Activated CD4-positive, alpha-beta T cell treated with anti-CD3 and anti-CD28 coated beads, Interleukin-2, Interleukin-6, amounts not matched to agents 100 ng/mL and 50 ng/mL, durations not matched to agents 16 hours and 8 hours (primary cell): Measurements from ENCODE around the gene TECTB.
A peak's percentile ranks its signal among the peaks of the same experiment; 100 is the strongest.

Experiments used
- DNase-seq: peaks from one replicate; pipeline ENCODE4 v3.0.0-alpha.2; 2020

TECTB gene

GRCh38 chr10:112313234-112313633 lies 30.0 kb downstream of the TECTB start:
- no peak for DNase-seq

GRCh38 chr10:112313911-112314310 lies 30.7 kb downstream of the TECTB start:
- no peak for DNase-seq

DNA sequence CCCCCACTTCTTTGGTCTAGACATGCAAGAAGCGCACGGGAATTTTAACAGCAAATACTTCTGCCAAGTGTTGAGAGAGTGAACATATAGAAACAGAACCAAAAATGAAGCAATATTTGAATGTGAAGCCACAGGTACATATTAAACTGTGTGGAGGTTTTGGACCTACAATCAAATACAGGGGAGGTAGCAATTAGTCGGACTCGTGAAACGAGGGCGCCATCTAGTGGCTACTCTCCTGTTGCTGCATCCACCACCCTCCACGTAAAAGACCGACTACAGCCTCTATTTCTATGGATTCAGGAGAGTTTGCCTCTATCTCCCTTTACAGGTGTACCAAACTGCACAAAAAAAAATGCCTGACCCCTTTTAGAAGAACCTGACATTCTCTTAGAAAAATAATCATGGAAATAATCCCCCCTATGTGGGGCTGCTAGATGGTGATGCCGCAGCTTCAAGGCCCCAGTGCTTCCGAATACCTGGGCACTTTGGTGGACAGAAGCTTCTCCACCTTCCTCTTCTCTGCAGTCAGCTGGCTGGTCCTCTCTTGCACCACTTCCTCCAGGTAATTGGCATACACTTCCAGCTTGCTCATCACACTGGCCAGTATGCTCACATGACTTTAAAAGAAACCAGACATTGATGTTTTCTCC lies 31.7 kb downstream of the TECTB start:
- DNase-seq, result peak; percentile 79

- no peak for DNase-seq
Observed at GRCh38 chr10:112327678-112328077, 44.5 kb downstream of the TECTB start.

DNA sequence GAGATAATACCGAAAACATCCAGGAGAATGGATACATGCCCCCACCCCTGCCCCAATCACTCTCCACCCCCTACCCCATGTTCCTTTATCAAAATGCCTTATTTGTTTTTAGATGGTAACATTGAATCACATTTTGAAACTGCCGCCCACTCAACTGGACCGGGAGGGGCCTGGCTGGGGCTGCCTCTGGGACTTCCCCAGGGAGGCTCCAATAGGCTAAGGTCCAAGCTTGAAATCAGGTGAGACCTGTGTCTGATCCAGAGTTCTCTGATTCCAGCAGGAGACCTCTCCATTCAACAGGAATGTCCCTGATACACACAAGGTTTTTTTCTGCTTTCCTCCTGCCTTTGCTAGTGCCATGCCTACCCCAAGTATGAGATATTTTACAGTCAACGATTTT lies 47.0 kb downstream of the TECTB start:
- no peak for DNase-seq

GRCh38 chr10:112330607-112331160 lies 47.5 kb downstream of the TECTB start:
- no peak for DNase-seq

DNA sequence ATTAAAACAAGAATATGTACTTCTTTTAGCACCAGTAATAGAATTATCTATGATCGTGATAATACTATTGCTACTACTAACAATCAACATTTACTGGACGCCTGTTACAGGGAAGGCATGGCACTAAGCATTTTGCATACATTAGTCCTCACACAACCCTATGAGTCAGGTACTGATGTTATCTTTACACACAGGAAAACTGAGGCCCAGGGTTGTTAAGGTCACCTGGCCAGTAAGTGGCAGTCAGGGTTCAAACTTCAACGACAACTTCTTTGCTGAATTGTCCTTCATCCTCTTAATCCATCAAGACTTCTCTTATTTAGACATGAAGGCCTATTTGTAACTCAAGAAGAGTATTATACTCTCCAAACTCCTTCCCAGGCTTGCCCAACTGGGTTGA lies 48.8 kb downstream of the TECTB start:
- DNase-seq, result no peak

DNA sequence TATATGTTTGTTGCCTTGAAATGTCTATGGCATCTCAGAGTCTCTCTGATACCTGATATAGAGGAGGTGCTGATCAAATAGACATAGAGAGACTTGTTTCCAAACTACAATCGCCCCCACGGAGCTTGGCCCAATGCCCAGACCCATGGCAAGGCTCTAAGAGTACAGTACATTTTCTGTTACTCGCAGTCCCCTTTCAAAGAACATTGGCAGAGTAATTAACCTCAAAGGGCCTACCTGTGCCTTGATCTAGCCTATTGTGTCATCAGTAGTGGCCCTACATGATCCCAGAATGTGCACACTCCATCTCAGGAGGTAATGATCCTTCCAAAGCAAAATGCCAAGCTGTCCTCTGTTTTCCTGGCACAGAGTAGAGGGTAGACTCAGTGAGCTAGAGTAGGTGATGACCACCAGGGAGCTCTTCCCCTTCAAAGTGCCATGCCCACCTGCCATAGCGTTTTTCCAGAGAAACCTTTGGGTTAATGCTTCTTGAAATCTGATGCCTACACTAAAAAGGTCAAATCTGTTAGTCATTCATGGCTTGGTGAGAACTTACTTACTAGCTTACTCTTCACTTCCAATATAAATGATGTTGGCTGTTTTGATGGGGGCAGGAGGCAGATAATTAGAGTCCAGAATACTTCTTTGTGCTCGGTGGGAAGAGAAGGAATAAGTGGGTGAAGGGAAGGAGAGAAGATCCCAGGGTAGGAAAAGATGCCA lies 49.5 kb downstream of the TECTB start:
- DNase-seq, result no peak

DNA sequence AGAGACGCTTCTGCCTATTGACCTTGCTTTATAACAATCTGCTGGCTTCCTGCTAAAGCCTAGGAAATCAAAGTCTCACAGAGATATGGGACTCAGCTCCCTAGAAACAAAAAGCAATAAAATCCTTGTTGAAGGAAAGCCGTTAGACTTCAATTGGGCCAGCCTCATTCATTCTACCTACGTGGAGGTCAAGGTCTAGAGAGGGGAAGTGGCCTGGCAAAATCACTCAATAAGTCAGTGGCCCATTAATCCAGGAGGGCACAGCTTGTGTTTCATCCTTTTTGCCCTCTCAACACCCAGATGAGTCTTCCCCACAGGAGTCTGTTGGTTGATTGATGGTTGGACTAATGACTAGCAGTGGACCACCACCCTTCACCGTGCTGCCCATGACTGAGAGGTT lies 50.3 kb downstream of the TECTB start:
- DNase-seq, result no peak

DNA sequence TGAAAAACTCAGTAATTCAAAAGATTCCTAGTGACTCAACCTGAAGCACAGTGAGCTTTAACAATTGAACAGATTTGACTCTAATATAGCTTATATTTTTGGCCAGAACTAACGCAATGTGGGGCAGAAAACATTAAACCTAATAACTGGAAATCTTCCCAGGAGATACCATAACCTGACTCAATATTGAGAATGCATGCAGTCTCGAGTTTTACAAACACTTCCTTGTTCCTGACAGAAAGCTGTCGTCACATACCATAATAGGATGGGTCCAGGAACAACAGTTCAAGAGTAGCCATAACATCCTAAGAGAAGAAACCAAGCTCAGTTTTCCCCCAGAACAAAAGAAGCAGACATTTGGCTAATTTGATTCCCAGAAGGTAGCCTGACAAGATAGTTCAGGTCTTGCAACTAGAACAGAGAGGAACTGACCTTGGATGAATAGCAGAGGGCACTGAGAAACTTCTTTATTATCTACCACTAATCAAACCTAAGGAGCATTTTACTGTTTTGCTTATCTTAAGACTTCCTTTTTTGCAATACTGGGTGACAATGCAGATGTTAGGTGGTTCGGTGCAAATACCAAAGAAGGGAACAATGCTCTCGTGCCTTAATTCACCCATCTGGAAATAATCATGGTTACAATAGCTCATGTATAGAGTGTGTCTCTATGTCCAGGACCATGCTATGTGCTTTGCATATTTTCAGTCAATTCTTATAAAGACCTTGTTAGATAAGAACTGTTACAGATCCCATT lies 52.1 kb downstream of the TECTB start:
- DNase-seq, result no peak

- DNase-seq, result no peak
Observed at GRCh38 chr10:112335868-112336265, 52.7 kb downstream of the TECTB start.

GRCh38 chr10:112336556-112337201 lies 53.5 kb downstream of the TECTB start:
- DNase-seq, result no peak

DNA sequence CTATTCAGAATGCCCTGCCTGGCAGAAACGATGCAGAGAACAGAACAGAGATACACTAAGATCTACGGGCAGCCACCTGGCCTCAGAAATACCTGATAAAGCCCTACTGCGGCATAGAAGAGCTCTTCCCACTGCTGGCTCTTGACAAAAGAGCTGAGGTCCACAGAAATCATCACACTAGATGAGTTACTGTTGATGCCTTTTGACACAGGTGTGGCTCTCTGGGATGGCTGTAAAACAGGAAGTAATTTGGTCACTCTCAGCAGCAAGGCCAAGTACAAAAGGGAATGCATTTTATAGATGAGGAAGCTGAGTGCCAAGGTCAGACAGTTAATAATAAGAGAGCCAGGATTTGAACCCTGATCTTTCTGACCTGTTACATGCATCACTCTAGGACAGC lies 55.8 kb downstream of the TECTB start:
- DNase-seq, result no peak

GRCh38 chr10:112340601-112341000 lies 57.4 kb downstream of the TECTB start:
- no peak for DNase-seq

GRCh38 chr10:112343056-112343806 lies 60.0 kb downstream of the TECTB start:
- no peak for DNase-seq

DNA sequence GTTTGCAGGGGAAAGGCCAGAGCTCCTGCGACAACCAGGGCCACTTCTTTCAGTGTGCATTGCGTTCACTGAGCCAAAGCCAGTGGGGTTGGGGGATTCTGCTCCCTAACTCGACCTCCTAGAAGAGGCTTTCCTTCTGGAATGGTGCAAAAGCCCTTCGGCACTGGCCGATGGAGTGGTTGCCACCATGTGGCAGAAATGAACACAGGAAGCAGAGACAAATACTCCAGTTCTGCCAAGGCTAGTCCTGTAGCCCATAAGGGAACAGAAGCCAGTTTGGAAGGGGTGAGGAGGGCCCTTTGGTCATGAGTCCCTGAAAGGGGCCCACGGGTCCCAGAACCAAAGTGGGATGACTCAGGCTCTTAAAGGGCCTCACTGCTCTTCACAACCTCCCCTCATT lies 61.1 kb downstream of the TECTB start:
- DNase-seq, result no peak

- DNase-seq, result no peak
Observed at GRCh38 chr10:112345202-112345601, 62.0 kb downstream of the TECTB start.

DNA sequence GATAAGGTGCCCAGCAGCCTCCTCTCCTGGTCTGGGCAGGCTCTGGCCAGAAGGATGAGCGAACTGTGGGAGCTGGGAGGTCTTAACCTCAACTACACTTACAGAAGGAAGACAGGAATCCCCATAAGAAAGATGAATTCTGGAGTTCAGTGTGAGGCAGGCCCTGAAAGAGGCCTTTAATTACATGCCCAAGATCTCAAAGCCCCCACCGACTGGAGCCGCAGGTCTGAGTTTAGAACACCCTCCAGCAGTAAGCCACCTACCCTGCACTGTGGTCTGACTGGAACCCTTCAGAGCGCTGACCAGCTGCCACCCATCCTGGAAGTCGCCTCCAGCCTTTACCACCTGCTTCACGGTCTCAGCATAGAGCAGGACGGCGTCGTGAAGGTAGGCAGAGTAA lies 62.5 kb downstream of the TECTB start:
- no peak for DNase-seq

- no peak for DNase-seq
Observed at GRCh38 chr10:112346774-112347173, 63.6 kb downstream of the TECTB start.

- DNase-seq, result no peak
Observed at GRCh38 chr10:112347709-112348671, 64.8 kb downstream of the TECTB start.

GRCh38 chr10:112348759-112349158 lies 65.6 kb downstream of the TECTB start:
- DNase-seq, result no peak
